GM12892 (cell line): ENCODE data around the gene PRELID1.

Experiments used
- POLR2A ChIP-seq: IDR thresholded peaks from 2 replicates; pipeline ENCODE4 v1.6.1; 2011; ENCODE audit warnings: low read depth, low read length, control low read depth
- POLR2AphosphoS5 ChIP-seq: IDR thresholded peaks from 2 replicates; pipeline ENCODE4 v1.6.1; 2011; ENCODE audit warnings: low read depth, low read length, control low read depth
- TAF1 ChIP-seq: IDR thresholded peaks from 2 replicates; pipeline ENCODE4 v1.6.1; 2011; ENCODE audit warnings: low read depth, mild to moderate bottlenecking, control low read depth, low read length, borderline replicate concordance

GRCh38 chr5:177261510-177261909, 42.1 kb upstream of the PRELID1 start:
- TF ChIP-seq POLR2AphosphoS5 (no peak), POLR2A (no peak), TAF1 (no peak)
